Stomach (tissue), 4 donors: ENCODE results near the gene ENAH.

ENCODE experiments used
- CTCF ChIP-seq, 7 experiments: fragments of 450-650 bp in 4 of 7; fragments of 200-600 bp in 3 of 7; sonication (generic) in 3 of 7; IDR thresholded peaks; one replicate each; pipeline ENCODE4 v1.5.1; 2016 to 2019; ENCODE audit warnings: antibody characterized with exemption in 7 of 7, control low read depth in 2 of 7, mild to moderate bottlenecking in 1 of 7
- POLR2A ChIP-seq, 4 donors: fragments of 450-650 bp; IDR thresholded peaks; one replicate each; pipeline ENCODE4 v1.6.1; 2016; ENCODE audit warnings: antibody characterized with exemption in 4 of 4, control low read depth in 2 of 4, mild to moderate bottlenecking in 1 of 4, moderate library complexity in 1 of 4
- POLR2AphosphoS5 ChIP-seq, 3 donors: sonication (generic); formaldehyde crosslinking; IDR thresholded peaks; one replicate each; pipeline ENCODE4 v1.6.1; 2016; ENCODE audit warnings: antibody characterized with exemption in 3 of 3

DNA sequence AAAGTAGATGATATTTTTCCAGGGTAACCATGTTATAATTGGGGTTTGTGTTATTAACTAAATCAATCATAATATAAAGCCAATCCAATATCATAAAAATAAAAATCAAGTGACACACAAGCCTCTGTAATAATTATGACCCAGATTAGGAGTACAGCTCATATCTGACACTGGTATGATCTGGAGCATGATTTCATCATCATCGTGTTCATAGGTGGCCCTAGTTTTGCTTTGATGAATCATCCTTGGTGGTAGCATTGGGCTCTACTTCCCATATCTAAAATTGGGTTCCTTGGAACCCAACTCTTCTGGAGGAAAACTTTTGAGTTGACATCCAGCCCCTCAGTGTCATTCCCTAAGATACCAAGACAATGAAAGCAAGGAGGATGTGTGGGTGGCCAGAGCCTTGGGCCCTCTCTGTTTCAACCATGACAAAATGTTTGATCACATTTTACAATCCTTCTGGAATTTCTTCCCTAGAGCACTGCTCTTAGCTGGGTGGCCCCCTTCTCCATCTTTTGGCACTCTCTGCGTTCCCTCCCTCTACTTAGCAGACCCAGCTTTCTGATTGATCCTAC is 37.0 kb upstream of the ENAH start:
- TF ChIP-seq CTCF (IDR thresholded peaks at IDR 0.05) (no peak), POLR2A (IDR thresholded peaks at IDR 0.05) (no peak), POLR2AphosphoS5 (IDR thresholded peaks at IDR 0.05) (no peak)
